PC-3 (cell line): ENCODE data around the gene SLC25A11.

Experiments used
- EZH2 ChIP-seq: fragments of 300-600 bp; sonication (generic); IDR thresholded peaks from one replicate; pipeline ENCODE4 v1.6.1; 2017; ENCODE audit warnings: antibody characterized with exemption, mild to moderate bottlenecking, low read length; ENCODE audit not compliant: unreplicated experiment
- EZH2phosphoT487 ChIP-seq: fragments of 300-600 bp; sonication (generic); IDR thresholded peaks from 2 replicates; pipeline ENCODE4 v1.6.1; 2018; ENCODE audit warnings: mild to moderate bottlenecking, antibody characterized with exemption, low read length, borderline replicate concordance
- TF ChIP-seq, protein P1 (sequence below): fragments of 300-600 bp; sonication (generic); conservative IDR thresholded peaks from 2 replicates; pipeline ENCODE4 v1.5.1; 2017; ENCODE audit warnings: antibody characterized with exemption, low read depth, mild to moderate bottlenecking, low read length

- TF ChIP-seq EZH2: no peak
- TF ChIP-seq, protein P1, sequence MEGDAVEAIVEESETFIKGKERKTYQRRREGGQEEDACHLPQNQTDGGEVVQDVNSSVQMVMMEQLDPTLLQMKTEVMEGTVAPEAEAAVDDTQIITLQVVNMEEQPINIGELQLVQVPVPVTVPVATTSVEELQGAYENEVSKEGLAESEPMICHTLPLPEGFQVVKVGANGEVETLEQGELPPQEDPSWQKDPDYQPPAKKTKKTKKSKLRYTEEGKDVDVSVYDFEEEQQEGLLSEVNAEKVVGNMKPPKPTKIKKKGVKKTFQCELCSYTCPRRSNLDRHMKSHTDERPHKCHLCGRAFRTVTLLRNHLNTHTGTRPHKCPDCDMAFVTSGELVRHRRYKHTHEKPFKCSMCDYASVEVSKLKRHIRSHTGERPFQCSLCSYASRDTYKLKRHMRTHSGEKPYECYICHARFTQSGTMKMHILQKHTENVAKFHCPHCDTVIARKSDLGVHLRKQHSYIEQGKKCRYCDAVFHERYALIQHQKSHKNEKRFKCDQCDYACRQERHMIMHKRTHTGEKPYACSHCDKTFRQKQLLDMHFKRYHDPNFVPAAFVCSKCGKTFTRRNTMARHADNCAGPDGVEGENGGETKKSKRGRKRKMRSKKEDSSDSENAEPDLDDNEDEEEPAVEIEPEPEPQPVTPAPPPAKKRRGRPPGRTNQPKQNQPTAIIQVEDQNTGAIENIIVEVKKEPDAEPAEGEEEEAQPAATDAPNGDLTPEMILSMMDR: no peak
- TF ChIP-seq EZH2phosphoT487: no peak
These were observed 20.6 kb upstream of the SLC25A11 start for GRCh38 chr17:4960279-4960922.
